CD4-positive, alpha-beta T cell (primary cell): ENCODE results near the gene KIAA1671. TPM values are rescaled to one million over a fixed set of nuclear protein-coding genes. Genes with fewer than 3 reads are reported as not detected.

Source experiments
- ATAC-seq: fragments of 200-7000 bp; cut with Tn5 transposase; one replicate; pipeline ENCODE4 v1.10.0; 2022; ENCODE audit warnings: mild to moderate bottlenecking; ENCODE audit not compliant: poor library complexity
- CTCF ChIA-PET: fragments of 350-600 bp; sonication (Branson Sonifier 250); formaldehyde crosslinking; loops from one replicate; lab custom pipeline; 2021; ENCODE audit warnings: antibody characterized with exemption, inconsistent platforms; lab: Charles Lee
- POLR2A ChIA-PET: fragments of 350-600 bp; sonication (Branson Sonifier 250); formaldehyde crosslinking; loops from one replicate; lab custom pipeline; 2021; ENCODE audit warnings: antibody characterized with exemption, inconsistent platforms; lab: Charles Lee
- DNase-seq, 14 experiments: peaks; one replicate each; pipeline ENCODE4 v3.0.0-alpha.2; 2013 to 2020; ENCODE audit warnings: mixed read lengths in 2 of 14
- H3K27ac ChIP-seq, 2 donors: one replicate each; pipeline versions ENCODE4 v1.5.1 to v1.7.0; 2013; ENCODE audit warnings: low read length in 2 of 2, low read depth in 1 of 2, mild to moderate bottlenecking in 1 of 2
- H3K27me3 ChIP-seq, 2 experiments: 1 replicate in 1 of 2; 2 replicates in 1 of 2; pipeline versions ENCODE4 v1.6.1 to v1.7.0; 2013; ENCODE audit warnings: low read length in 2 of 2, control low read depth in 1 of 2, mild to moderate bottlenecking in 1 of 2, moderate library complexity in 1 of 2; ENCODE audit not compliant: insufficient read depth in 2 of 2, control insufficient read depth in 1 of 2
- H3K36me3 ChIP-seq: one replicate; pipeline ENCODE4 v1.6.1; 2013; ENCODE audit warnings: low read length, control low read depth; ENCODE audit not compliant: insufficient read depth
- H3K4me1 ChIP-seq: one replicate; pipeline ENCODE4 v1.6.1; 2013; ENCODE audit warnings: low read length, control low read depth; ENCODE audit not compliant: insufficient read depth
- H3K4me3 ChIP-seq: one replicate; pipeline ENCODE4 v1.5.1; 2013; ENCODE audit warnings: mild to moderate bottlenecking, low read length, moderate library complexity
- H3K9me3 ChIP-seq, 2 experiments: 1 replicate in 1 of 2; 2 replicates in 1 of 2; pipeline versions ENCODE4 v1.6.1 to v1.7.0; 2013; ENCODE audit warnings: low read length in 2 of 2, mild to moderate bottlenecking in 2 of 2, control low read depth in 1 of 2, moderate library complexity in 1 of 2; ENCODE audit not compliant: control insufficient read depth in 1 of 2, insufficient read depth in 1 of 2
- H3K27ac Mint-ChIP-seq: one replicate; pipeline ENCODE4 v1.8.0; 2020; ENCODE audit warnings: mixed read lengths
- H3K27me3 Mint-ChIP-seq: one replicate; pipeline ENCODE4 v1.8.0; 2021; ENCODE audit warnings: mixed read lengths
- H3K36me3 Mint-ChIP-seq: one replicate; pipeline ENCODE4 v1.8.0; 2021; ENCODE audit warnings: low read depth, mixed read lengths
- H3K4me1 Mint-ChIP-seq: one replicate; pipeline ENCODE4 v1.8.0; 2021; ENCODE audit warnings: low read depth, mixed read lengths
- H3K4me3 Mint-ChIP-seq: one replicate; pipeline ENCODE4 v1.8.0; 2020; ENCODE audit warnings: mild to moderate bottlenecking, mixed read lengths
- H3K9me3 Mint-ChIP-seq: one replicate; pipeline ENCODE4 v1.8.0; 2020; ENCODE audit warnings: mixed read lengths
- CTCF ChIP-seq: fragments of 200-600 bp; IDR thresholded peaks from one replicate; pipeline ENCODE4 v1.8.0; 2022; ENCODE audit warnings: antibody characterized with exemption, mild to moderate bottlenecking
- intact Hi-C, 2 experiments: fragments of 100-400 bp; cut with DNase I in 1 of 2; cut with micrococcal nuclease in 1 of 2; formaldehyde crosslinking; loops; one replicate each; pipeline versions ENCODE4 v1.15.1 to v1.9.0; 2023 to 2025; cut with DNase I, micrococcal nuclease
- total RNA-seq, 174 experiments: library from RNA in 2 of 174; stranded (reverse) in 2 of 174; gene quantifications; one replicate each; pipeline ENCODE4 v1.2.3 and lab custom pipeline; 2021 to 2026

Gene KIAA1671
- total RNA-seq, 2 experiments from 2014 or later = 2.6 to 2.9 TPM

- POLR2A ChIA-PET = interaction anchor here (1.9 to 2.3 kb wide), 2 partner anchors 9 to 10 kb away, joined by 6 to 13 read pairs; no protein-coding TSS in a partner anchor
- Histone ChIP-seq H3K4me1 (peaks cover 78% of the 10 kb centered on the region), H3K36me3 (no peaks in the 10 kb centered on the region), H3K9me3 (no peaks in the 10 kb centered on the region), H3K4me3 (no peak overlapping the region), H3K27ac (peak overlapping the region in 1 of 2 donors; percentile 28), H3K27me3 (no peaks in the 10 kb centered on the region)
- Mint-ChIP-seq H3K4me3 (peak overlapping the region; percentile 73), H3K27me3 (no peaks in the 10 kb centered on the region), H3K36me3 (no peaks in the 10 kb centered on the region), H3K9me3 (no peaks in the 10 kb centered on the region), H3K4me1 (peaks cover 94% of the 10 kb centered on the region), H3K27ac (peak overlapping the region; percentile 96)
- ATAC-seq (no peak), DNase-seq (no peak)
- intact Hi-C loops = no loop called here
- TF ChIP-seq CTCF = no peak
- CTCF ChIA-PET = interaction anchor here (1.7 kb wide), 1 partner anchor 10 kb away, joined by 8 read pairs; no protein-coding TSS in a partner anchor
These were observed 119.2 kb downstream of the KIAA1671 start for GRCh38 chr22:25071720-25072119.

- peak overlapping the region; percentile 74 for H3K4me3 Mint-ChIP-seq
- H3K4me3 ChIP-seq = no peak overlapping the region
- ChIA-PET POLR2A (interaction anchor here (1.9 to 2.3 kb wide), 2 partner anchors 9 to 10 kb away, joined by 6 to 13 read pairs; no protein-coding TSS in a partner anchor), CTCF (interaction anchor here (1.5 to 1.7 kb wide), 2 partner anchors 9 to 15 kb away, joined by 5 to 8 read pairs; no protein-coding TSS in a partner anchor)
- H3K27ac ChIP-seq = peak overlapping the region in 1 of 2 donors; percentile 28
- H3K9me3 ChIP-seq = no peaks in the 10 kb centered on the region
- intact Hi-C loops = no loop called here
- H3K9me3 Mint-ChIP-seq = no peaks in the 10 kb centered on the region
- H3K36me3 Mint-ChIP-seq = no peaks in the 10 kb centered on the region
- H3K27me3 Mint-ChIP-seq = no peaks in the 10 kb centered on the region
- peaks cover 96% of the 10 kb centered on the region for H3K4me1 Mint-ChIP-seq
- H3K36me3 ChIP-seq = no peaks in the 10 kb centered on the region
- ATAC-seq (no peak), DNase-seq (no peak)
- no peak for TF ChIP-seq CTCF
- H3K4me1 ChIP-seq = peaks cover 78% of the 10 kb centered on the region
- H3K27me3 ChIP-seq = no peaks in the 10 kb centered on the region
- H3K27ac Mint-ChIP-seq = peak overlapping the region; percentile 96
These were observed 119.9 kb downstream of the KIAA1671 start for GRCh38 chr22:25072406-25072805.

- Histone ChIP-seq H3K4me1 (peaks cover 44% of the 10 kb centered on the region), H3K9me3 (no peaks in the 10 kb centered on the region), H3K27ac (peak overlapping the region in 1 of 2 donors; percentile 40), H3K27me3 (no peaks in the 10 kb centered on the region), H3K4me3 (no peak overlapping the region), H3K36me3 (no peaks in the 10 kb centered on the region)
- ChIA-PET POLR2A (interaction anchor here (0.7 to 7.3 kb wide), 3 partner anchors 7 to 34 kb away, joined by 3 to 57 read pairs (median 43); no protein-coding TSS in a partner anchor), CTCF (interaction anchor here (3.5 kb wide), 1 partner anchor 19 kb away, joined by 12 read pairs; no protein-coding TSS in a partner anchor)
- Mint-ChIP-seq H3K27ac (peak overlapping the region; percentile 87), H3K27me3 (no peaks in the 10 kb centered on the region), H3K9me3 (no peaks in the 10 kb centered on the region), H3K36me3 (no peaks in the 10 kb centered on the region), H3K4me3 (peak overlapping the region; percentile 77), H3K4me1 (peaks cover 85% of the 10 kb centered on the region)
- DNase-seq (peak in 3 of 14 experiments; percentile 30 to 59 (median 37)), ATAC-seq (peak; percentile 30)
- intact Hi-C loops = no loop called here
- TF ChIP-seq CTCF = no peak
These were observed 123.8 kb downstream of the KIAA1671 start for GRCh38 chr22:25076336-25076735.
